GM06990 (cell line): ENCODE results near the gene JPH4.

ENCODE experiments used
- DNase-seq: peaks from one replicate; pipeline ENCODE4 v3.0.0-alpha.2; 2011; ENCODE audit not compliant: insufficient read length; ENCODE audit errors: extremely low read depth
- H3K27me3 ChIP-seq: replicated peaks from 2 replicates; pipeline ENCODE4 v1.6.0; 2011; ENCODE audit warnings: low read length; ENCODE audit not compliant: control insufficient read depth, insufficient read depth
- H3K36me3 ChIP-seq: 2 replicates; pipeline ENCODE4 v1.5.1; 2011; ENCODE audit warnings: low read length; ENCODE audit not compliant: control insufficient read depth, insufficient read depth
- H3K4me3 ChIP-seq: replicated peaks from 2 replicates; pipeline ENCODE4 v1.5.1; 2011; ENCODE audit warnings: low read depth, mild to moderate bottlenecking, control low read depth, low read length
- CTCF ChIP-seq: IDR thresholded peaks from 2 replicates; pipeline ENCODE4 v1.5.1; 2011; ENCODE audit warnings: low read length, control low read depth, mild to moderate bottlenecking, inconsistent platforms; ENCODE audit not compliant: insufficient read depth, poor library complexity, severe bottlenecking

The JPH4 gene

GRCh38 chr14:23530375-23531055 lies 48.1 kb downstream of the JPH4 start:
- no peak for TF ChIP-seq CTCF
- Histone ChIP-seq H3K4me3 (no peak overlapping the region), H3K27me3 (no peaks in the 10 kb centered on the region), H3K36me3 (no peaks in the 10 kb centered on the region; the same call in none of the 2 replicates)
- DNase-seq = no peak

GRCh38 chr14:23529016-23529415 lies 49.6 kb downstream of the JPH4 start:
- no peak overlapping the region for H3K4me3 ChIP-seq
- no peaks in the 10 kb centered on the region; the same call in none of the 2 replicates for H3K36me3 ChIP-seq
- DNase-seq = no peak
- no peak for TF ChIP-seq CTCF
- no peaks in the 10 kb centered on the region for H3K27me3 ChIP-seq

GRCh38 chr14:23528555-23528954 lies 50.0 kb downstream of the JPH4 start:
- no peaks in the 10 kb centered on the region; the same call in none of the 2 replicates for H3K36me3 ChIP-seq
- no peak for DNase-seq
- no peak for TF ChIP-seq CTCF
- H3K27me3 ChIP-seq = no peaks in the 10 kb centered on the region
- no peak overlapping the region for H3K4me3 ChIP-seq

GRCh38 chr14:23525611-23526010 lies 53.0 kb downstream of the JPH4 start:
- no peak for TF ChIP-seq CTCF
- no peak overlapping the region for H3K4me3 ChIP-seq
- DNase-seq = no peak
- no peaks in the 10 kb centered on the region for H3K27me3 ChIP-seq
- H3K36me3 ChIP-seq = no peaks in the 10 kb centered on the region; the same call in 1 of the 2 replicates

GRCh38 chr14:23524954-23525353 lies 53.6 kb downstream of the JPH4 start:
- no peak overlapping the region for H3K4me3 ChIP-seq
- no peaks in the 10 kb centered on the region for H3K27me3 ChIP-seq
- TF ChIP-seq CTCF = no peak
- no peak for DNase-seq
- H3K36me3 ChIP-seq = no peaks in the 10 kb centered on the region; the same call in 1 of the 2 replicates
